Osteocyte (in vitro differentiated cells): Measurements from ENCODE around the gene OR6N1. TPM values are rescaled to one million over a fixed set of nuclear protein-coding genes. Genes with fewer than 3 reads are reported as not detected.

ENCODE experiments used
- DNase-seq: peaks from one replicate; pipeline ENCODE4 v3.0.0; 2021; ENCODE audit warnings: mixed read lengths; ENCODE audit not compliant: unreplicated experiment; ENCODE audit errors: extremely low spot score
- H3K27ac Mint-ChIP-seq: one replicate; pipeline ENCODE4 v1.8.0; 2021; ENCODE audit warnings: mild to moderate bottlenecking, mixed read lengths; ENCODE audit not compliant: unreplicated experiment
- H3K27me3 Mint-ChIP-seq: one replicate; pipeline ENCODE4 v1.8.0; 2021; ENCODE audit warnings: mixed read lengths; ENCODE audit not compliant: unreplicated experiment
- H3K36me3 Mint-ChIP-seq: one replicate; pipeline ENCODE4 v1.8.0; 2021; ENCODE audit warnings: mixed read lengths; ENCODE audit not compliant: unreplicated experiment
- H3K4me1 Mint-ChIP-seq: one replicate; pipeline ENCODE4 v1.8.0; 2021; ENCODE audit warnings: mixed read lengths; ENCODE audit not compliant: unreplicated experiment
- H3K4me3 Mint-ChIP-seq: one replicate; pipeline ENCODE4 v1.8.0; 2021; ENCODE audit warnings: mild to moderate bottlenecking, moderate library complexity, mixed read lengths; ENCODE audit not compliant: unreplicated experiment
- H3K9me3 Mint-ChIP-seq: one replicate; pipeline ENCODE4 v1.8.0; 2021; ENCODE audit warnings: mixed read lengths; ENCODE audit not compliant: unreplicated experiment
- total RNA-seq: library from RNA; stranded (reverse); gene quantifications from 2 replicates; pipeline ENCODE4 v1.2.1, GENCODE V29; 2021
- TF ChIP-seq, protein P1 (sequence below): fragments of 200-600 bp; sonication (generic); IDR thresholded peaks from 2 replicates; pipeline ENCODE4 v1.5.0; 2021; ENCODE audit warnings: antibody characterized with exemption, mild to moderate bottlenecking, moderate library complexity

Gene OR6N1
- total RNA-seq, 1 donor from 2014 or later = not detected

DNA sequence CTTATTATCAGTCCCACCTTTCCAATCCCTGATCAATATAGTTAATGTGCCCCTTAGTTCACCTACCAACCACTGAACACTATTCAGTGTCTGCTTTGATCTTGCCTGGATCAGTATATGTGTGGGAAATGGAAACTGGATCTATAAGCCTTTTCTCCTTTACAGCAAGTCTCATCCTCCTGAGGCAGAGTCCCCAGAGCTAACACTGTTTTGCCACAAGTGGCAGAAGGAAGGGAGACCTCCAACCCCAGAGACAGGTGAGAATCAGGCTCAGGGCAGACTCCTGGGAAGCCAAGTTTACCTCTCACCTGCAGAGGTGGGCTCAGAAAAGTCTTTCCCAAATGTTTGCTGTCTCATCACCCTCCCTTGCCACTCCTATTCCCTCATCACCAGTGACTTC, 9.1 kb upstream of the OR6N1 start, which contains the start of gene OR6N2:
TSS of gene OR6N2 (minus strand) at position 101 of the 400 bp plus-strand sequence. CDS start 3,569 bp downstream, outside the sequence.
- H3K4me1 Mint-ChIP-seq = no peaks in the 10 kb centered on the region

GRCh38 chr1:158754420-158754819, 17.6 kb downstream of the OR6N1 start, which contains the start of gene OR6K6:
TSS of gene OR6K6 (plus strand) at chr1:158754720. CDS start at chr1:158754888, 168 bp downstream.
- TF ChIP-seq, protein P1, sequence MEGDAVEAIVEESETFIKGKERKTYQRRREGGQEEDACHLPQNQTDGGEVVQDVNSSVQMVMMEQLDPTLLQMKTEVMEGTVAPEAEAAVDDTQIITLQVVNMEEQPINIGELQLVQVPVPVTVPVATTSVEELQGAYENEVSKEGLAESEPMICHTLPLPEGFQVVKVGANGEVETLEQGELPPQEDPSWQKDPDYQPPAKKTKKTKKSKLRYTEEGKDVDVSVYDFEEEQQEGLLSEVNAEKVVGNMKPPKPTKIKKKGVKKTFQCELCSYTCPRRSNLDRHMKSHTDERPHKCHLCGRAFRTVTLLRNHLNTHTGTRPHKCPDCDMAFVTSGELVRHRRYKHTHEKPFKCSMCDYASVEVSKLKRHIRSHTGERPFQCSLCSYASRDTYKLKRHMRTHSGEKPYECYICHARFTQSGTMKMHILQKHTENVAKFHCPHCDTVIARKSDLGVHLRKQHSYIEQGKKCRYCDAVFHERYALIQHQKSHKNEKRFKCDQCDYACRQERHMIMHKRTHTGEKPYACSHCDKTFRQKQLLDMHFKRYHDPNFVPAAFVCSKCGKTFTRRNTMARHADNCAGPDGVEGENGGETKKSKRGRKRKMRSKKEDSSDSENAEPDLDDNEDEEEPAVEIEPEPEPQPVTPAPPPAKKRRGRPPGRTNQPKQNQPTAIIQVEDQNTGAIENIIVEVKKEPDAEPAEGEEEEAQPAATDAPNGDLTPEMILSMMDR = no peak
- H3K27ac Mint-ChIP-seq = no peak within 1 kb of the TSS
- H3K36me3 Mint-ChIP-seq = no peaks in the 10 kb centered on the region
- H3K9me3 Mint-ChIP-seq = peaks cover 3% of the 10 kb centered on the region
- H3K27me3 Mint-ChIP-seq = no peaks in the 10 kb centered on the region
- no peak within 1 kb of the TSS for H3K4me3 Mint-ChIP-seq
- no peak for DNase-seq
- H3K4me1 Mint-ChIP-seq = no peaks in the 10 kb centered on the region

More for the DNA sequence above, 9.1 kb upstream of the OR6N1 start, which contains the start of gene OR6N2:
- Mint-ChIP-seq H3K4me3 (no peak within 1 kb of the TSS), H3K9me3 (no peaks in the 10 kb centered on the region), H3K27me3 (no peaks in the 10 kb centered on the region), H3K27ac (no peak within 1 kb of the TSS), H3K36me3 (no peaks in the 10 kb centered on the region)
- TF ChIP-seq, protein P1 = no peak
- DNase-seq = no peak

GRCh38 chr1:158752155-158752712, 19.8 kb downstream of the OR6N1 start:
- Mint-ChIP-seq H3K36me3 (no peaks in the 10 kb centered on the region), H3K4me1 (no peaks in the 10 kb centered on the region), H3K27ac (no peak overlapping the region), H3K27me3 (no peaks in the 10 kb centered on the region), H3K4me3 (no peak overlapping the region), H3K9me3 (no peaks in the 10 kb centered on the region)
- no peak for DNase-seq
- TF ChIP-seq, protein P1 = no peak

DNA sequence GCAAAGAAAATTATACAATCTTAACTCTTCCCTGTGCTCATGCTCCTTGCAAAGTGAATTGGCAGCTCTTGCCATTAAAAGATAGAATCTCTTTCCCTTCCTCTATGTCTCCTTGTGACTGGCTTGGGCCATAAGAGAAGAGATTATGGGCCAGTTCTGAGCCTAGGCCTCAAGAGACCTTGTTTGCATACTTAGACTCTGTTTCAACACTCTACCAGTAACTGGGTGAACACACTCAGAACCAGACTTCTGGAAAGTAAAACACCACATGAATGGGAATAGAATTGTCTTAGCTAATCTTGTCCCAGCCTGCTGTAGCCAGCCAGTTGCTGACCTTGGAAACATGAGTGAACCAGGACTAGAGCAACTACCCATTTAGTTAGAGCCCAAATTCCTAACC, 36.1 kb downstream of the OR6N1 start:
- no peak overlapping the region for H3K4me3 Mint-ChIP-seq
- TF ChIP-seq, protein P1 = no peak
- no peaks in the 10 kb centered on the region for H3K36me3 Mint-ChIP-seq
- no peak for DNase-seq
- no peaks in the 10 kb centered on the region for H3K9me3 Mint-ChIP-seq
- peaks cover 2% of the 10 kb centered on the region for H3K27me3 Mint-ChIP-seq
- no peak overlapping the region for H3K27ac Mint-ChIP-seq
- H3K4me1 Mint-ChIP-seq = no peaks in the 10 kb centered on the region

DNA sequence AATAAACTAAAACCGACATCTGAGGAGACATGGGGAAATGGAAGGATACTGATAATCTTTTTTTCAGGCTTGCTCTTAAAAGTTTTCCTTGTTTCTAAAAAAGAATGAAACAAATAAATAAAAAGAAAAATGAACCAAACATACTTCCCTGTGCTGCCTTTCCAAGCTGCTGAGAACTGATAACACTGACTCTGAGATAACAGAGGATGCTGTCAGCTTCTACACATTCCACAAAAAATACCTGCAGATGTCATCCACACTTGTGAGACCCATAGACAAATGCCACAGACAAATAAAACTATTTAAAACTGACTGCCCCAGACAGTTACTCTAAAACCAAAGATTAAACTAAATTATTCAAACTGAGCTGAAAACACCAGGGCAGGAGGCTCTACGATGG, 39.5 kb downstream of the OR6N1 start:
- no peak overlapping the region for H3K27ac Mint-ChIP-seq
- no peaks in the 10 kb centered on the region for H3K9me3 Mint-ChIP-seq
- no peak for DNase-seq
- no peaks in the 10 kb centered on the region for H3K36me3 Mint-ChIP-seq
- peaks cover 3% of the 10 kb centered on the region for H3K27me3 Mint-ChIP-seq
- no peak overlapping the region for H3K4me3 Mint-ChIP-seq
- no peaks in the 10 kb centered on the region for H3K4me1 Mint-ChIP-seq
- TF ChIP-seq, protein P1 = no peak
